SIG-M5 treated with dmso at 0.1 percent for 504 hours (cell line): ENCODE data around the gene RGCC.

Source experiments
- DNase-seq: peaks from one replicate; lab custom pipeline; 2025; ENCODE audit not compliant: unreplicated experiment; lab: John Stamatoyannopoulos, UW

RGCC gene

GRCh38 chr13:41452462-41452861 lies 4.9 kb upstream of the RGCC start:
- no peak for DNase-seq

- DNase-seq: no peak
These were observed 3.7 kb upstream of the RGCC start for GRCh38 chr13:41453620-41454019.

- no peak for DNase-seq
These were observed 3.2 kb upstream of the RGCC start for GRCh38 chr13:41454170-41454569.

GRCh38 chr13:41455725-41456419 lies 1.5 kb upstream of the RGCC start:
- DNase-seq: no peak

DNA sequence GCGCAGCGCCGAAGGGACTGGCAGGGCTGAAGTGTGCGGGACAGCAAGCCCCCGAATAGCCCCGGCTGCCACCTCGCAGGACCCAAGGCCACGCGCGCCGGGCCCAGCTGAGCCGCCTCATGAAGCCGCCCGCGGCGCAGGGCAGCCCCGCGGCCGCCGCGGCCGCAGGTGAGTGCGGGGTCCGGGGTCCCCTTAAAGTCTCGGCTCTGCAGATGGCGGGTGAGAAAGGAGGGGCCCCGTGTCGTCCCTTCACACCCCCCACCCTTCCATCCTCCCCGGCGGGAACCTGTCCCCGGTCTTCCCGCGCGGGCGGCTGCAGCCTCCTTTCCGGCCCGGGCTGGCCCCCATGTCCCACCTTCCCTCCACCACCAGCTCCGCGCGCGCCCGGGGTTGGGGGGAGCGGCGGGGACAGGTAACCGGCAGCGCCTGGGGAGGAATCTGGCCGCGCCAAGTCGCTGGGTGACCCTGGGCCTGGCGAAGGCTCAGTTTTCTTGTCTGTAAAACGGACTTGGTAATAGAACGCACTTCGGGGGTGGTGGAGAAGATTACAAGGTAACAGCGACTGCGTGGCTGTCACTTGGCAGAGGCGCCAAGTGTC lies 338 bp downstream of the RGCC start:
- DNase-seq: no peak

DNA sequence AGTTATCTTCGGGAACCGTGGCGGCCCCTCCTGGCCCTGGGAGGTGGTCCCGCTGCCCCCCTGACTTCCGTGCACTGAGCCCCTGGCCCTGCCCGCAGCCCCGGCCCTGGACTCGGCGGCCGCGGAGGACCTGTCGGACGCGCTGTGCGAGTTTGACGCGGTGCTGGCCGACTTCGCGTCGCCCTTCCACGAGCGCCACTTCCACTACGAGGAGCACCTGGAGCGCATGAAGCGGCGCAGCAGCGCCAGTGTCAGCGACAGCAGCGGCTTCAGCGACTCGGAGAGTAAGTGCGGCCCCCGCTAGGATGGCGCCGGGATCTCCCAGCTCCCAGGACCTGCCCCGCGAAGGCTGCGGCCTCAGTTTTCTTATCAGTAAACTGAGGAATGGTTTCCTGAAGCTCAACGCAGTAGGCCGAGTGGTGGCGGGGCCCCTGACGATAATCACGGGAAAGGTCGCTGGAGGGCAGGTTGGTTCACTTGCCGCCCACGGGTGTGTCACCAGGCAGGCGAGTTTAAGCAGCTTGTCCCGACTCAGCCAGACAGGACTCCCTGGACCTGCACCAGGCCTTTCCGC lies 924 bp downstream of the RGCC start:
- DNase-seq: no peak

GRCh38 chr13:41458761-41459431 lies 1.5 kb downstream of the RGCC start:
- peak; percentile 93 for DNase-seq

DNA sequence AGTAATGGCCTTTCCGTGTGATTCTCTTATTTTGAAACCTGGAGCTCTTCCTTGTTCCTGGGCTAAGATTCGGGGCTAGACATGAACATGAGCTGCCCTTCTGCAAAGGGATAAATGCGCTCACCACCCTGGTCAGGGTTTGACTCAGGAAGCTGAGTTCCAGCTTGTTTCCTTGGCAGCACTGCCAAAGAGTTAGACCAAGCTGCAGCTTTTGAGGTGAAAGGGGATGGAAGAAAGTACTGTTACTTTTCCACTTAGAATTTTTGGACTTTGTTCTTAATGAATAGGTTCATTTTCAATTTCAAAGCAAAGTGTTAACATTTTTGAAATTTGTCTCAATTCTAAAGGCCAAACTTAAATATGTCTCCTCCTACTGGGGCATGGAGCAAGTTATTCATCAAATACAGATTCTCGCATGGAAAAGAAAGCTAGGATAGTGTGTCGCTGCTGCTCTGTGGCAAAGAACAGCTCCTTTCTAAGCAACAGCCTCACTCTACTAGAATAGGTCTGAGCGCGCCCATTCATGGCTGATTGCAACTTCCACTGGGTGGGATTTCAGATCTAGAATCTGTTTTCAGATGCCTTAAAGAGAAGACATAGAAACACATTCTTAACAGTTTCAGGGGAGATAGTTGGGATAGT lies 2.2 kb downstream of the RGCC start:
- DNase-seq: no peak

DNA sequence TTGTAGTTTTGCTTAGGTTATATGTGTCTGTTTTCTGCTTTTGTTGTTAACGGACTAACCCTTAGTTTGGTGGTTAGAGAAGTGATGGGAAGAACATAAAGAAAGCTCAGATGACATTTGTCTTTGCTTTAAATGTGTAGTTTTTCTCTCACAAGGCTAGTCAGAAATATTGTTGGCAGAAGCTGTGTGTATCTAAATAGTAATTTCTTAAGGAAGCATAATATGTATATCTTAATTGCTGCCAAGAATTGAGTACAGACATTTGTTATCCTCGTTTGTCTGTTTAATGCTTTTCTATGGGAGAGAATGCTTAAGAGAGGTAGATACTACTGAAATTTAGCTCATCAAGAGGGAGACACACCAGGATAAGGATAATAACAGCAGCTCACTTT lies 2.7 kb downstream of the RGCC start:
- no peak for DNase-seq

DNA sequence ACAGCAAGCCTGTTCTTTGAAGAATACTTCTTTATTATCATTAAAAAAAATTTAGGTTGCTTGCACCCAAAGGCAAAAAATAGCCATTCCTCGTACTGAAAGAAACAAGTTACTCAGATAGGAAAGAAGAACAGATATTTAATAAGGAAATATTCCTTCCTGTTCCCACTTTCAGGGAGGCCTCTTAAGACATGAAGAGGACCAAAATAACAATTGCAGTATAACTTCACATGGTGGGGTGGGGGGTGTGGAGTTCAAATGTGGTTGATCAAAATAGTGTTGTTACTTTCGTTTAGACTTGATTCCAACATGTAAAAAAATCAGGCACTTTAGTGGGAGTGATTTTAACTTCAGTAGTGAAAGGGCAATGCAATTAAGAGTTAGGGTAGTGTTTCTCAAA lies 3.6 kb downstream of the RGCC start:
- DNase-seq: peak; percentile 25

DNA sequence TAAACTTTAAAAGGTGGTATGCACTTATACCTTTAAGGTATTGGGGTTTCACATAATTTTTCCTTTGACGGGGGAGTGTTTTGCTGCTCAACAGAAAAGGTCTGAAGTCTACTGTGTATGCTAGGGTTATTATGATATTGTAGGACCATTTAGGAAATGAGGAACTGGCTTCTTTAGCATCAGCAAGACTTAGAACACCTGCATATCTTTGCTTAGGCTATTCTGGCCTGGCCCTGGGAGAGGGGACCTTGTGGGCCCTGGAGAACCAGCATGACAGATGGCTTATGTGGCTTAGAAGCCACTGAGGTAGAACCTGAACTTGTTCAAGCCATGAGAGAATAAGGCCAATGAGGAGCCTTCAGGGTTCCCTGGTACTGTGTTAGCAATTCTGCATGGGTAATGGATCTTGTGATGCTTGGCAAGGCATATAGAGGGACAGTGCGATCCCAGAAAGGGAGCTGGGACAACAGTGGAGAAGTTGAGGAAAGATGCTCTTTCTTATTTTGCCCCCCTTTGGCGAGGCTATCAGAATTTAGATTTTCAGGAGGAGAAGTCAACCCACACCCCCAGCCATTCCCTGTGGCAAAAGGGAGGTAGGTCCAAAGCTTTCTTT lies 4.3 kb downstream of the RGCC start:
- no peak for DNase-seq

GRCh38 chr13:41462427-41462826 lies 5.1 kb downstream of the RGCC start:
- no peak for DNase-seq

GRCh38 chr13:41463838-41464602 lies 6.7 kb downstream of the RGCC start:
- DNase-seq: no peak

GRCh38 chr13:41465241-41465847 lies 8.0 kb downstream of the RGCC start:
- DNase-seq: peak; percentile 86

- DNase-seq: no peak
These were observed 8.6 kb downstream of the RGCC start for GRCh38 chr13:41465898-41466320.

DNA sequence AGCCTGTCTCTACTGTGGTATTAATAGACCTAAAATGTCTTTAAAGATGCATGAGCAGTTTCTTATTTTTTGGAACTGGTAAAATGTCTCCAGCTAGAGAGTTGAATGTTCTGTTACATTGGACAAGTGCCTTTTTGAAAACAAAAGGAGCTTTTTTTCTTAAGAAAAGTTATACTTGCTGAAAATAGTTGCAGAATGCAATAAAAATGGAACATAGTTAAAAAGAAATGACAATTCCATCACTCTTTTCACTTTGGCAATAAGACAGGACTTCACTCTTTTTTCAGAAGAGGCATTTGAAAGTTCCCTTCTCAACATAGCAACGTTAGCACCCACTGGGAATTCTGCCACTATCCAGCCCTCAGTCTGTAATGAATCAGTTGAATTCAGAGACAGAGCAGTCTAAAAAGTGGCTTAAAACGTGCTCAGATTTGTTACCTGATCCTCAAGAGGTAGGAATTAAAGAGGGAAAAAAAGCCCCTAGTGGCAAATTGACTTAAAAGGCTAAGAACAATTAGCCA lies 10.1 kb downstream of the RGCC start:
- DNase-seq: no peak

DNA sequence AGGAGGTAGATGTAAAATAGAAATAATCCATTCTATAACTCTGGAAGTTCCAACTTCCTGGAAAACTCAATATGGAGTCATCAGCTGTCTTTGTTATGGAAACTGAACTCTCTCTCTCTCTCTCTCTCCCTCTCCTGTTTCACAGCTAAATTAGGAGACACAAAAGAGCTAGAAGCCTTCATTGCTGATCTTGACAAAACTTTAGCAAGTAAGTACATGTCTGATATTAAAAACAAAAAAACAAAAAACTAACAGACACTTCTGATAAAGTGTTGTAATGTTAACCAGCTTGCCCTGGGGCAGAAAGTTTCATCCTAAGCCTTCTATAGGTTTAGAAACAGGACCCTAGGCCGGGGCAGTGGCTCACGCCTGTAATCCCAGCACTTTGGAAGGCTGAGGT lies 11.3 kb downstream of the RGCC start:
- DNase-seq: no peak

- DNase-seq: no peak
These were observed 12.8 kb downstream of the RGCC start for GRCh38 chr13:41470196-41470595.

DNA sequence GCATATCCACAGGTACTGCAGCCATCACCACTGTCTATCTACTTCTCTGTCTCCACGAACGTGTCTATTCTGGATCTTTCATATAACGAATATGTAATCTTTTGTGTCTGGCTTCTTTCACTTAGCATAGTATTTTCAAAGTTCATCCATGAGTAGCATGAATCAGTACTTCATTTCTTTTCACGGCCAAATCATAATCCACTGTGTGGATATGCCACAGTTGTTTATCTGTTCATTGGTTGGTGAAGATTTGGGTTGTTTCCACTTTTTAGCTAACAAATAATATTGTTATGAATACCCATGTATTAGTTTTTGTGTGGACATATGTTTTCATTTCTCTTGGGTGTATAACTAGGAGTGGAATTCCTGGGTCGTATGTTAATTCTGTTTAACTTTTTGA lies 14.4 kb downstream of the RGCC start:
- DNase-seq: no peak

GRCh38 chr13:41487222-41487621 lies 29.9 kb downstream of the RGCC start:
- DNase-seq: no peak
